Activated gamma-delta T cell treated with Interleukin-2 at 50 U/mL for 16 hours (primary cell): ENCODE data around the gene MYO5B.

ENCODE experiments used
- DNase-seq: peaks from one replicate; pipeline ENCODE4 v3.0.0-alpha.2; 2020

The MYO5B gene

DNA sequence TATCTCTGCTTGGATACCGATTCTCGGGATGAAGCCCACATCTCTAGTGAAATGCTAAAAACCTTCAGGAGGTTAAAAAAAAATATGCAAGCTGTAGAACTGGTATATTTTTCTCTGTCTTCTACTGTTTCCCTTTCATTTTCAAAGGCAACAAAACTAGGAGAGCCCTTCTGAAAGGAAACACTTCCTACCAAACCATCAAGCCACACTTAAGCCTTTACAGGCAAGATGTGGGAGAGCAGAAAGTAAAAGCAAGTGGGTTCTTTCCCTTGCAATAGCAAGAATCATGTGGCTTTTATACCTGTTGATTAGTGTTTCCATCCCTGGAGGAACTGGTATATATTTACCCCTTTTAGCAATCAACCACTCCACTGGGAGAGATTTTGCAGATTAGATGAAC is 233.7 kb downstream of the MYO5B start:
- no peak for DNase-seq

DNA sequence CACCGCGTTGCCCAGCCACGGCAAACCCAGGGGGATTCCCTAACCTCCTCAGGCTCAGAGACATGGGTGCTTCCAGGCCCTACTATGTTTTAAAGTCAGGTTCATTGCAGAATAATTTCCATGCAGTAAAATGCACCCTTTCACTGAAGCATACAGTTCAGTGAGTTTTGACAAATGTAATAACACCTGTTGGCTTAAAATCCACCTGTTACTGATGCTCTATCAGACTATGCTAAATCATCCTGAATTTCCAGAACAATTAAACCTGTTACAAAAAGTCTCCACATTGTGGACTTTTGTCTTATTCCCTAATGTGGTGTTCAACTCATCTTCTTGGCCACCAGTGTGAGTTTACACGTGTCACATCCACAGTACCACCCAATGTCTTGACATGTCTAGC is 234.6 kb downstream of the MYO5B start:
- DNase-seq, result no peak

DNA sequence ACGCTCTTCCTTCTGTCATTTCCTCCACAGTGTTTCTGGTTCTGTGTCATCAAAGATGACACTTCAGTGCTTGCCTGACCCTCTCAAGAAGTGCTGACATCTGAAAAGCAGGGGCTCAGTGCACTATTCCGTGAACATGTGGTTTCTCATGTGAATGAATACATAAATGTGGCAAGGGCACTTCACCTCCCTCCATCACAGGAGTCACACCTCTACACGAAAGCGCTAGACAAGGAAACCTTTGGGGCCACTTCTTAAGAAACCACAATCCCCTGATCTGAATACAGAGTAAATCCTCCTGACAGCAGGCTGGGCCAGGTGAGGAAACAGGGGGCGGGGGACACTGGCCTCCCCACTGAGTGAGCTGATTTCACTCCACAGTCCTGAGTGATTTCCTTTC is 235.8 kb downstream of the MYO5B start:
- DNase-seq, result peak; percentile 16

DNA sequence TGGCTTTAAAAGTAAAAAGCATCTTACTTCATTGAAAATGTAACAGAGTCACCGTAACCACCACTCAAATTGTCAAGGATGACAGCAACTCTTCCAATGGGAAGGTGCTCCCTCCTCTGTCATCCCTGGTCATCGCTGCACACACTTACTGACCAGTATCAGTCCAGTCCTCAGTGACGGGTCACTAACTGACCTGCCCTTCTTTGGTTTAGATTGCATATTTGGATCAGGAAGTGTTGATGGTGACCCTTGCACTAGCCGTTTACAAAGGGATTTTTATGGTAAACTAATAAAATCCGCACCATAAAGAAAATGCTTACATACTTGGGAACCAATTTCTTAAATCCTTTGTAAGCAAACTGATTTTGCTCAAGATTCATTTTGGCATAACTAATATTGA is 239.7 kb downstream of the MYO5B start:
- DNase-seq, result no peak

DNA sequence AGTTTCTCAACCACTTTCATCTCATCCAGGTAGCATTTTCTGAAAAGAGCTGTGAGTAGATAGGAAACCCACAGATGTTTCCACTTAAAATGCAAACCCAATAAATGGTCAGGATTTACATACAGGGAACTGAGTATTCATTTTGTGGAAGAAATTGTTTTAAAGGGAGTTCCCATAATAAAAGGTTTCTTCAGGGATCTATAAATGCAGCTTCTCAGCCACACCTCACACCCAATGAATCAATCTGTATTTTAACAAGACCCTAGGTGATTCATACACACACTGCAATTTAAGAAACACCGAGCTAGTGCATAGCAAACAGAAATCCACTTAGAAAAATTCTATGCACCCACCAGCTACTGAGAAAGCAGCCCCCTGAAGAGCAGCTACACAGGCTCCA is 241.6 kb downstream of the MYO5B start:
- no peak for DNase-seq

DNA sequence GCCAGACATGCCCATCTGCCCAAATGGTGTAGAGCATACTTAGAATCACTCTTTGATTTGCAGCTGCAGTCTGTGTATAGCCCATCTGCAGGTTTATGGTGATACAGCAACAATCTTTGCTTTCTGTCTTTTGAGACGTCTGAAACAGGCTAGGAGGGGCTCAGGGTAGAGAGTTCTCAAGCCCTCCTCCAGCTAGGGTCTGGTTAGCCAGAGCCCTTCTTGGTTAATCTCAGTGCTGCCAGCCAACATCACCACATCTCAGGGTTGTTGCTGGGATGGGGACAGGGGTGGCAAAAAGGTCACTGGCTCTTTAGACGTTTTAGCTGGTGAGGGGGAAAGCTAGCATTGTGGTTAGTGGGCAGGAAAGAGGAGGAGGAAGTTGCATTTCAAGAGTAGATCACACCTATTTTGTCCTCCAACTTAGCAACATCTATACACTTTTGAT is 245.0 kb downstream of the MYO5B start:
- peak; percentile 10 for DNase-seq

DNA sequence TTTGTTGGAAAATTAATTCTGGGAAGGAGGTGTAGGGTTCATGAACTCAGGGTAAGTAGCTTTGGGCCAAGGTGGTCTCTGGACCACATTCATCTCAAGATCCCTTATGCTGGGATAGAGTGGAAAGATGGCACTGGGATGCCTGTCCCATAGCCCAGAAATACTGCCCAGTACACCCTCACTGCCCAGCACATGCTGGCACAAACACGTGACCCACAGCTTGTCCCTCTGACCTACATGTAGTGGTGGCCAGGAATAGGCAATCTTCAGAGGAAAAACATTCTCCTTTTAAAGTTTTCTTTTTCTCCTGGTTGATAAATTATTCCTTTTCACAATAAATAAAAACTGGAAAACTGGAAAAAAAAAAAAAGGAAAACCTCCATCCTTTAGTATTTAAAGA is 246.0 kb downstream of the MYO5B start:
- DNase-seq, result no peak

DNA sequence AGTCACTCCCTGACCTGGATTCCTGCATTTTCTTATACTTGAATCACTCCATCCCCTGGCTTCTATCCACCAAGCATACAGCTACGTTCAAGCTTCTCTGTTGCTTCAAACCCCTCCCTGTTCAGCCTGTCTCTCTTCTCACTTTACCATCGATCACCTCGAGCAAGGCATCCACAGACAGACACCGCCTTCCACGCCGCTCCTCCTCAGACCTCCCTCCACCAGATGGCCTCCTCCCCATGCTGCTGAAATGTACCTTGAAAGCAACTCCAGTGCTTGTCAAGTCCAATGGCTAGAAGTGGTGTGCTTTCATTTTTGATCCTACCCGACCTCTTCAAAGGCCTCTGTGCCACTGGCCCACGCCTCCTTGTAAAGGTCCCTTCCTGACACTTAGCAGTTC is 250.3 kb downstream of the MYO5B start:
- DNase-seq, result no peak

DNA sequence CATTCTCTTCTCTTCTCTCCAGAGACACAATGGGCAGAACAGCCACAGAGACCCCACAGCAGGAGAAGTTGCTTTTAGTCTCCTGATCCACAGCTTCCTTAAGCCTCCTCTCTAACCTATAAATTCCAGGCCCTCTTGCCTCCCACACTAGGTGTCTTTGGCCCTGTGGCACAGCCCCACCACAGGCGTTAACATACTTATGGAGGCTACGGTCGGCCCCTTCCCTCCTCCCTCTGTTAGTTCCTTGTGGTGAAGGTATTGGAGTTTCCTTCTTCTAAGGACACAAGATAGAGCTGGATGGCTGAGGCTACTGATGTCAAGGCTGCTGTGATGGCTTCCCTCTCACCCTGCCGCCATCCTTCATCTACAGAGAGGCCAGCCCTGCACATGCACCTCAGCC is 258.1 kb downstream of the MYO5B start:
- no peak for DNase-seq

DNA sequence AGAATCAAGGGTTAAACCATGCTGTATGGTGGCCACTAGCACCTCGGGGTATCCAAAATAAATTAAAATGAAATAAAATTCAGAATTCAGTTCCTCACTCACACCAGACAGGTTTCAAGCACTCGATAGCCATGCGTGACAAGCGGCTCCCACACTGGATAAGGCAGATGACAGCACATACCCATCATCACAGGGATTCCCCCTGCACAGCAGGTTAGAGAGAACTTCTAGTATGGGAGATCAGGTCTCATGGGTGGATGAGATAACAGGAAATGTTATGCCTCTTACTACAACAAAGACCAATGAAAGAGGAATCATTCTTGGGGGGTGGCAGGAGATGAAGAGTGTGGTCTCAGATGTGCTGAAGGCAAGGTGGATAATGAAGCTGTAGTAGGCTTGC is 259.7 kb downstream of the MYO5B start:
- no peak for DNase-seq

DNA sequence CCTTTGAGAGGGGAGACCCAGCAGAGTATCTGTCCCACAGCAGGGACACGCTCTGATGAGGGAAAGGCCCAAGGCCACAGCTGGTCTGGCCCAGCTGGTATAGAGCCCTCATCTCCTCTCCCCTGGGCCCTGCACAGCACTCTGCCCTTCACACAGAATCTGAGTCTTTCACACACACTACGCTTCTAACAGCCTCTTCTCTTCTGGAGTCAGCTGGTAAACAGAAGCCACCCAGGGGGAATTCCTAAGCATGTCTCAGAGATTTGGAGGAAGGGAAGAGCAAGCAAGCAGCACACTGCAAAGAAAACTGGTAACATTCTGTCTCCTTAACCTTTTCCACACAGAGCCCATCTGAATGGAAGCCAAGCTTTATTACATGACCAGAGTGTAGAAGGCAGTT is 260.5 kb downstream of the MYO5B start:
- DNase-seq, result no peak

DNA sequence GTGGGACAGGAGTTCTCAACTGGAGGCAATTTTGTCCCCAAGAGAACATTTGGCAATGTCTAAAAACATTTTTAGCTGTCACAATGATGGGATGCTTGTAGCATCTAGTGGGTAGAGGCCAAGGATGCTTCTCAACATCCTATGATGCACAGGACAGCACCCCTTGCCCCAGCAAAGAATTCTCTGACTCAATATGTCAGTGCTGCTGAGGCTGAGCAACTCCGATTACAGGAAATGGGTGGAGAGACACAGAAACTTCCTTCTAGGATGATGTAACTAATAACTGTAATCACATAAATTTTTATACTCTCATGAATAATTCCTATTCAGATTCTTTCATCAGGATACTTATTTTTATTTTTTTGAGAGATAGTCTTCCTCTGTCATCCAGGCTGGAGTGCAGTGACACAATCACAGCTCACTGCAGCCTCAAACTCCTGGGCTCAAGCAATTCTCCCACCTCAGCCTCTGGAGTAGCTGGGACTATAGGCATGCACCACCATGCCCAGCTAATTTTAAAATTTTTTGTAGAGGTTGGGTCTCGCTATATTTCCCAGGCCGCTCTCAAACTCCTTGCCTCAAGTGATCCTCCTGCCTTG is 261.3 kb downstream of the MYO5B start:
- no peak for DNase-seq

DNA sequence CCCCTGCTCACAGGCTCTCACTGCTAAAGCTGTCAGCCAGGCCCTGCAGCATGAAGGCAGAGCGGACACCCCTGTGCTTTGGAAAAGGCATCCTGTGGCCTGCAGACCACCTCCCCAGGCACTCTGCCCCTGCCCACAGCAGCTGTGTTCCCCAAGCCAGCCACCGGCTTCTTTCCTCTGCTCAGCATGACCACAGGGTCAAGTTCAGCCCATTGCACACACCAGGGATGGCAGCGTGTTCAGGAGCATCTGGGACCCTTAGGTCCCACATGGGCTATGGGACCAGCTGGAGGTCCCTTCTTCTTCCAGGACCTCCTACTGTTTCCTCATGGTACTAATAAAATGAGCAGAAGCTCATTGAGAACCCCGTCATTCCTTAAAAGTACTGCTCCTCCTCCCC is 263.2 kb downstream of the MYO5B start:
- no peak for DNase-seq

DNA sequence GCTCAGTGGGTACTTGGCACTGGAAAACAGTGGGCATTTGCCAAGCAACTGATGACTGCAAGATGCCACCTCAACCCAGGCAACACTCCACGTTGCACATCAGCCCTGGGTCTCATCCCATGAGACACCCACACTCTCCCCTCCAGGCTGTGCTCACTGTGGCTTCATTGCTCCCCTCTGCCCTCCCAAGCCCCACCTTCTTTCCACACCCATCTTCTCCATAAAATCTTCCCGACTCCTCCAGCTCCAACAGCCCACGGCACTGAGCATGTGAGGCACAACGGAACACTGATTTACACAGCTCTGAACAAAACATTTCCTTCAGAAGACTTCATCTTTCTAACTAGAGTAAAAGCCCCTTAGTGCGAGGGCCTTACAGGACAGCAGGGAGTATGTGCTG is 263.8 kb downstream of the MYO5B start:
- no peak for DNase-seq

DNA sequence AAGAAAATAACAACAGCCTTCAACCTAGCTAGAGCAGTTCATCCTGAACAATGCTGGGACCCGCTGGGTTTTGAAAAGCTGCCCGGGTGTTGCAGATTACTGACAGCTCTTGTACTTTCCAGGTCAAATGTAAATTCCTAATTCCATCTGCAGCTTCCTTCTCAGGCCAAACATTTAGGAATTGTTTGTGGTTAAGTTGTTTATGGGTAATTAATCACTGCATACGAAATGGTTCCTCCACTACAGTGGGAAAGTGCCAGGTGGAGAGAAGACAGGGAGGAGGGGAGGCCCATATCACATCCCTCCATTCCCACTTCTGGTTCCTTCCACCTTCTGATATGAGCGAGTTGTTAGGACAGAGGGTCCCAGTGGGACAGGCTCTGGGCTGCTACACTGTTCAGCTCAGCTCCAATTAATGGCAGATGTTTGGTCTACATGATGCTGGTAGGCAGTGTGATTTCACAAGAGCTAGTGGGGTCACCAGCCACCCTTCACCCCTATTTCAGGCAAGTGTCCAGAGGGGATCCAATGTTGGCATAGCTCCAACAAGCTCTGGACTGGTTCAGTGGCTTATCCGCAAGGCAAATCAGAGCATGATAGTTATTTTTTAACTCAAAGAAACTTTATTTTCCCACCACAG is 268.7 kb downstream of the MYO5B start:
- DNase-seq, result no peak

DNA sequence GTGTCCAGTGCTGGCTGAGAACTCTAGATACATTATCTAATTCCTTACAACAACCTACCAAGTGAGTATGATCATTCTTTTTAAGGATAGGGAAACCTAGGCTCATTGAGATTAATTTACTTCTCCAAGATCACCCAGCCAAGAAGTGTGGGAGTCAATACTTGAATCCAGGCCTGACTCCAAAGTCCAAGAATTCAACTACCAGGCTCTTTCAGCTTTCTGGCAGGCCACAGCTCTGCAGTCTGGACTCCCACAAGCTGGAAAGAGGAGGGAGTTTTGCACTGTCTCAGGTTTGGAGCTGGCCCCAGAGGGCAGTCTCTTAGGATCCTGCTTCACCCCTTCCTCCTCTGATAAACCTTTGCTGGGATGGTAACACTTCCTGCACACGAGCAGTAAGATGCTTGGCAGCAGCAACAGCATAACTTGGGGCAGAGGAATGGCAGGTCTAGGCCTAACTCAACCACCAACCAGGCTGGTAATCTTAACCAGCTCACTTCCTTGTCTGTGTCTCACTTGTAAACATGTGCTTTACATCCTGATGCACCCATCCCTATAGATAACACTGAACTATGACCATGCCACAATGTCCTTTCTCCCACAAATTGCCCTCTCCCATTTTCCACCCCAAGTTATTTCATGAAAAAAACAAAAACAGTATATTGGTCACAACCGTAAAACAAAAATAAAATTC is 270.5 kb downstream of the MYO5B start:
- no peak for DNase-seq

DNA sequence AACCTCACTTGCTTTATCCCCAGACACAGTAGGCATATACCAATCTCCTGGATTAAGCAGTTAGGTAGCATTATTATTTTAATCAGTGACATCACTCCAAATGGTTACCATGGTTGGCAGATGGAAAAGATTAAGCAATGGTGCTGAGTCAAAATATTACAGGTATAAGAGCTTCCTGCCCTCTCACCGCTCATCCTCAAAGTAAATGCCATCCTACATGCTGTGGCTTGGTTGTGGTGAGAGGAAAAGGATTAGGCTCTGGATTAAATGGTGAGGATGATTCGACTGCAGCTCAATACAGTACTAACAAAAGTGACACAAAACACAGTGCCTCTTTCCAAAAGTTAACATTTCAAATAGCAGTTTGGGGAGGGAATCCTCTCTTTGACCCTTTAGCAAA is 272.7 kb downstream of the MYO5B start:
- no peak for DNase-seq

DNA sequence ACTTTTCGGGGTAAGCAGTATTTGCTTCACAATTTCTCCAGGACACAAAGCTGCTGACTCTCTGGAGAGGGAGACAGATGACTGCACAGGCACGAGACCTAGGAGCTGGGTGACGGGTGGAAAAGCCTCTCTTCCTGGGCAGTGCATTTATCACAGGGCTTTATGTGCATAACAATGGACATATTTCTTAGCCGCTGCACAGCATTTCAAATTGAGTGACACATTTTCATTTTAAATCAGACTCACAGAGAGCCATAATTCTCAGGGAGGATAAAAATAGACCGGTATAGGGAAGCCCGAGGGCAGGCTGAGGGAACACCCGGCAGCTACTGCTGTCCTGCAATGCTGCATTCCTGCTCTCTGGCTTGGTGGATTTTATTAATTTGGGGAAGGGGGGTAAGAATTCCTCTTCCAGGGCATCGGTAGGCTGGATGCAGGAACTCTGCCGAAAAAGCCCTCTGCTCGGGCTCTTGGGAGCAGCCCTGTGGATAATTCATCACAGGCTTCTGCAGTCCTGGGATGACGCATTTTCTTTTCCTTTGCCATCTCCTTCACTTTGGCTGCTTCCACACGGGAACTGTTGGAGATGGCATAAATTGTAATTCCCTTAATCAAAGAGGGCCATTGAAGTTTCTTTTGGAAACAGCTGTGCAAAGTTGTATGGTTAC is 273.5 kb downstream of the MYO5B start:
- no peak for DNase-seq

DNA sequence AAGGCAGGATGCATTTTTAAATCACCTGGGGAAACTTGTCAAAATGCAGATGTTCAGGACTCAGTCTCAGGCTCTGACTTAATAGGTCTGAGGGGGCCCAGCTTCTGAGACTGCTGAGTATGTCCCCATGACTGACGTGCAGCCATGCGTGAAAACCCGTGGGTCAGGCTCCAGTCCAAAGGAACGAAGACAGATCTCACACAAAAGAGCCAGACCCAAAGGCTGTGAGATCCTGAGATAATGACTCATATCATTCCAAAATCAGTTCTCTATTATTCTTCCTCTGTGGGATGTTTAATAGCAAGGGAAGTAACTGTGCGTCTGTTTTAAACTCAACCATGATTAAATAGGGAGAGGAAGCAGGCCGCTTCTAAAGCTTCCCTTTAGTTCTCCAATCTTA is 274.2 kb downstream of the MYO5B start:
- DNase-seq, result no peak

DNA sequence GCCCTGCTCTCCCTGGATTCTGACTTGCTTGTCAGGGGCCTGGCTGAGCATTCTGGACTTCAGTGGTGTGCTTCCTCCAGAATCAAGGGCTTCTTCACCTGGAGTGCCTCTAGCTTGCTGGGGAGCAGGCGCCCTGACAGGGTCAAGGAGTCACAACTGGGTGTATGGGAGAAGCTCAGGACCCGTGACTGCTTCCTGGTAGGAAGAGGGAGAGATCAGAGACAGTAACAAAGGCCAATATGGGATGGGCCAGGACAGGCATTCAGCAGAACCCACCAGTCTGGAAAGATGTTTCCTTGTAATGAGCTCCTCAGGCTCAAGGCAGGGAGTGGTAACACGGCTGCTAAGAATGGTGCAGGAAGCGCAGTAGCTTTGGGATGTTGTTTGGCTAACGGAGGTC is 277.2 kb downstream of the MYO5B start:
- DNase-seq, result no peak

DNA sequence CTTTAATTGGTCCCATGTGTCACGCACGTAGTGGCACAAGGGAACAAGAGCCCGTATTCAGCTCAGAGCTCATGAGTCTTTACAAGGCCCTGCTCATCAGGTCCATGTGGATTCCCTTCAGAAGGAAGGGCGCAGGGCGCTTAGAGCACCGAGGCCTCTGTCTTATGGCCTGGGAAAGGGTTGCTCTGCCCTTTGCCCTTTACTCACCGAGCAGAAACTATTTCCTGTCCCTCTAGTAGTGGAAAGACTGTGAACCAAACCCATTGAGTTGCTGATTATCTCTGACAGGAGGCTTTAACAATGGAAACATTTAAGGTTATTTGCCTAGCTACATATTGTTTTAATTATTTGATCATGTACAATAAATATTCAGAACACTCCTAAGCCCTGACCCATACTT is 279.6 kb downstream of the MYO5B start:
- DNase-seq, result no peak

DNA sequence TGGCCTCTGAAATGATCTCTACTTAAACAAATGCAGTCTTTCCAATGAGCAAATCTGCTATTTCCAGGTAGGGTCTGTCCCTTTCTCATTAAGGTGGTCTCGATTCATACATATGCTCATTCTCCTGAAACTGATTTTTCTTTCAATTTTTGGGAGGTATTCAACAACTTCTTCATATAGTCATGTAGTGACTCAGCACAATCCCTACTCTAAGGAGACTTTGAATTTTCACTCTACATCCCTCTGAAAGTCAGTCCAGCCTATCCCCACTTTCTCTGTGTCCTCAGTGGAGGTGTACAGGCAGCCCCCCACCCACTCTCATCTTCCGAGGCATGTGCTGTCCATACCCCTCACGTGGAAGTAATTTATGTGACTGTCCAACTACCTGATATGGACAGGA is 281.7 kb downstream of the MYO5B start:
- no peak for DNase-seq

DNA sequence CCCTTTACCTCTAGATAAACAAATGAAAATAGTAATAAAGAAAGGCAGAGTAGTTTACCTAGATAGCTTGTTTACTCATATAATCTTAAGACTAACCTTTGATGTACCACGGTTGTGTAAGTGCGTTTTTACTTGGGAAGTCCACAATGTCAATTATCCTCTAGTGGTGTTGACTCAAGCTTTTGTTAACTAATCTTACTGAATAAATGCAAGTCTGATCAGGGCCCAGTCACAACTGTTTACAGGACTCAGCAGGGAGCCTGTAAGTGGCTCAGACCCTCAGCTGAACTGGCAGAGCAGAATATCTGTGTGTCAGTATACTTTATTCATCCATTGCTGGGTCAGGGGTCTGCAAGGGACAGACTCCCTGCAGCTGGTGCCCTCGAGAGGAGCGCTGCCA is 283.5 kb downstream of the MYO5B start:
- DNase-seq, result no peak

DNA sequence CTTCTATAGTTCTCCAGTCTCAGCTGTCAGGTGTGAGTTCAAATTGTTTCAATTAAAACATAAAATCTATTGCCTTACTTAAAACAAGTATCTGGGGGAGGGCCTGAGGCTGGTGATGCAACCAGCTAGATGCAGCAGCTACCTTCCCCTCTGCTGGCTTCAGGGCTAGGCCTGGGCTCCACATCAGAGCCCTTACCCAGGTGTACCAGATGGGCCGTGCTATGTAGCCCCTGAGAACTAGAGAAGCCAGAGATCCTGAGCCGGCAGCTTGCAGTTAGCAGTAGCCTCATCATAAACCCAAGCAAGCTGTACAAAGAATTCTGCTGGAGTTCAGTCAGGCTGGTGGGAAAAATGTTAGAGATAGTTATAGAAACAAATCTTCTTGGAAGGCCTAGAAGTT is 284.0 kb downstream of the MYO5B start:
- DNase-seq, result no peak
